Mesodermal cell (in vitro differentiated cells): ENCODE results near the gene TAGAP.
"Not testable (repeated sequence)": the region's sequence is repeated elsewhere in the genome, so short reads cannot be mapped to it uniquely, and the experiment has no call there.

Source experiments
- H3K27ac ChIP-seq: 2 replicates; pipeline ENCODE4 v1.7.0; 2013; ENCODE audit warnings: mild to moderate bottlenecking, low read depth, low read length, moderate library complexity; ENCODE audit not compliant: severe bottlenecking
- H3K36me3 ChIP-seq: 2 replicates; pipeline ENCODE4 v1.7.1; 2013; ENCODE audit warnings: mild to moderate bottlenecking, low read length, moderate library complexity; ENCODE audit not compliant: control insufficient read depth, insufficient read depth
- H3K4me1 ChIP-seq: one replicate; pipeline ENCODE4 v1.7.1; 2013; ENCODE audit warnings: mild to moderate bottlenecking, low read length; ENCODE audit not compliant: insufficient read depth, control insufficient read depth, poor library complexity, severe bottlenecking
- H3K4me3 ChIP-seq: 2 replicates; pipeline ENCODE4 v1.7.0; 2013; ENCODE audit warnings: low read length, control low read depth, mild to moderate bottlenecking; ENCODE audit not compliant: insufficient read depth, poor library complexity, severe bottlenecking; ENCODE audit errors: extremely low read depth
- H3K9me3 ChIP-seq: 2 replicates; pipeline ENCODE4 v1.7.1; 2013; ENCODE audit warnings: mild to moderate bottlenecking, low read length, moderate library complexity; ENCODE audit not compliant: control insufficient read depth
- WGBS, 2 experiments: methylation state at CpG; one replicate each; pipeline ENCODE4 v1.1.5; 2013; ENCODE audit warnings: missing lambda C conversion rate in 2 of 2; ENCODE audit not compliant: insufficient coverage in 2 of 2; 5-methylcytosine and 5-hydroxymethylcytosine counted together

TAGAP gene

GRCh38 chr6:159042826-159043181 is 2.0 kb downstream of the TAGAP start:
- H3K9me3 ChIP-seq: no peaks in the 10 kb centered on the region
- 21 to 34% methylated on average over 4 of the region's 5 CpGs for WGBS, 2 experiments

GRCh38 chr6:159042003-159042825 is 2.6 kb downstream of the TAGAP start:
- no peaks in the 10 kb centered on the region for H3K4me1 ChIP-seq
- H3K27ac ChIP-seq: peak overlapping the region; percentile 63
- no peak overlapping the region for H3K4me3 ChIP-seq
- H3K9me3 ChIP-seq: no peaks in the 10 kb centered on the region
- no peaks in the 10 kb centered on the region for H3K36me3 ChIP-seq
- WGBS, 2 experiments: 58 to 63% methylated on average over 8 of the region's 14 CpGs

More at GRCh38 chr6:159042826-159043181, 2.0 kb downstream of the TAGAP start:
- Histone ChIP-seq H3K4me1 (no peaks in the 10 kb centered on the region), H3K4me3 (no peak overlapping the region), H3K36me3 (no peaks in the 10 kb centered on the region), H3K27ac (peak overlapping the region; percentile 63)

GRCh38 chr6:159041181-159041580 is 3.6 kb downstream of the TAGAP start:
- Histone ChIP-seq H3K9me3 (no peaks in the 10 kb centered on the region), H3K36me3 (no peaks in the 10 kb centered on the region), H3K27ac (no peak overlapping the region), H3K4me1 (no peaks in the 10 kb centered on the region), H3K4me3 (no peak overlapping the region)
- 92% methylated on average over 7 of the region's 7 CpGs; no CpG with 5 or more reads in 1 of the 2 experiments for WGBS, 2 experiments

GRCh38 chr6:159039885-159040258 is 4.9 kb downstream of the TAGAP start:
- Histone ChIP-seq H3K4me3 (no peak overlapping the region), H3K9me3 (no peaks in the 10 kb centered on the region), H3K36me3 (no peaks in the 10 kb centered on the region), H3K27ac (no peak overlapping the region), H3K4me1 (no peaks in the 10 kb centered on the region)
- WGBS, 2 experiments: no CpG with 5 or more reads among the region's 1 CpG

- 80 to 100% methylated on average over 1 of the region's 8 CpGs for WGBS, 2 experiments
- Histone ChIP-seq H3K4me3 (no peak overlapping the region), H3K9me3 (no peaks in the 10 kb centered on the region), H3K36me3 (no peaks in the 10 kb centered on the region), H3K4me1 (no peaks in the 10 kb centered on the region), H3K27ac (no peak overlapping the region)
Measured at GRCh38 chr6:159038914-159039884, 5.6 kb downstream of the TAGAP start.

- H3K27ac ChIP-seq, H3K36me3 ChIP-seq, H3K9me3 ChIP-seq, H3K4me1 ChIP-seq, H3K4me3 ChIP-seq: not testable (repeated sequence)
- WGBS, 2 experiments: 92 to 98% methylated on average over 7 to 11 of the region's 12 CpGs
Measured at GRCh38 chr6:159038318-159038717, 6.5 kb downstream of the TAGAP start.

- no peaks in the 10 kb centered on the region for H3K36me3 ChIP-seq
- H3K27ac ChIP-seq: no peak overlapping the region
- H3K4me3 ChIP-seq: no peak overlapping the region
- H3K4me1 ChIP-seq: no peaks in the 10 kb centered on the region
- 80 to 97% methylated on average over 2 to 5 of the region's 5 CpGs for WGBS, 2 experiments
- H3K9me3 ChIP-seq: no peaks in the 10 kb centered on the region
Measured at GRCh38 chr6:159037756-159038290, 7.0 kb downstream of the TAGAP start.

- WGBS, 2 experiments: 90 to 91% methylated on average over 12 to 14 of the region's 14 CpGs
- Histone ChIP-seq H3K4me3 (no peak overlapping the region), H3K27ac (no peak overlapping the region), H3K36me3 (no peaks in the 10 kb centered on the region), H3K4me1 (no peaks in the 10 kb centered on the region), H3K9me3 (no peaks in the 10 kb centered on the region)
Measured at GRCh38 chr6:159036673-159037072, 8.1 kb downstream of the TAGAP start.

- no peaks in the 10 kb centered on the region for H3K36me3 ChIP-seq
- H3K27ac ChIP-seq: no peak overlapping the region
- no peaks in the 10 kb centered on the region for H3K4me1 ChIP-seq
- H3K4me3 ChIP-seq: no peak overlapping the region
- H3K9me3 ChIP-seq: no peaks in the 10 kb centered on the region
- 89 to 90% methylated on average over 15 to 16 of the region's 17 CpGs for WGBS, 2 experiments
Measured at GRCh38 chr6:159035891-159036290, 8.9 kb downstream of the TAGAP start.

- no peaks in the 10 kb centered on the region for H3K4me1 ChIP-seq
- 92 to 93% methylated on average over 8 to 9 of the region's 11 CpGs for whole genome bisulfite sequencing, 2 experiments
- H3K27ac ChIP-seq: no peak overlapping the region
- no peak overlapping the region for H3K4me3 ChIP-seq
- no peaks in the 10 kb centered on the region for H3K9me3 ChIP-seq
- no peaks in the 10 kb centered on the region for H3K36me3 ChIP-seq
Measured at GRCh38 chr6:159033160-159034049, 11.4 kb downstream of the TAGAP start.
